WTC11 (cell line): ENCODE results near the gene SLC22A7. TPM values are rescaled to one million over a fixed set of nuclear protein-coding genes. Genes with fewer than 3 reads are reported as not detected.

Experiments
- ATAC-seq: fragments of 200-7000 bp; cut with Tn5 transposase; 2 replicates; pipeline ENCODE4 v1.10.0; 2021; ENCODE audit warnings: mild to moderate bottlenecking, moderate library complexity
- CTCF ChIA-PET: fragments of 300-600 bp; sonication (Branson Sonifier 250); formaldehyde crosslinking; loops from one replicate; lab custom pipeline; 2021; ENCODE audit warnings: antibody characterized with exemption; lab: Charles Lee
- POLR2A ChIA-PET: fragments of 350-600 bp; sonication (Branson Sonifier 250); formaldehyde crosslinking; loops from one replicate; lab custom pipeline; 2021; ENCODE audit warnings: antibody characterized with exemption; lab: Charles Lee
- DNase-seq: peaks from one replicate; pipeline ENCODE4 v3.0.0; 2021; ENCODE audit warnings: low spot score
- H3K27ac Mint-ChIP-seq: 2 replicates; pipeline ENCODE4 v1.8.0; 2021; ENCODE audit warnings: mixed read lengths
- H3K27me3 Mint-ChIP-seq: 2 replicates; pipeline ENCODE4 v1.8.0; 2021; ENCODE audit warnings: low read depth, mild to moderate bottlenecking, moderate library complexity, mixed read lengths
- H3K36me3 Mint-ChIP-seq: 2 replicates; pipeline ENCODE4 v1.8.0; 2021; ENCODE audit warnings: mixed read lengths
- H3K4me1 Mint-ChIP-seq: 2 replicates; pipeline ENCODE4 v1.8.0; 2022; ENCODE audit warnings: mixed read lengths
- H3K4me3 Mint-ChIP-seq: 2 replicates; pipeline ENCODE4 v1.8.0; 2021; ENCODE audit warnings: mild to moderate bottlenecking, moderate library complexity, mixed read lengths
- H3K9me3 Mint-ChIP-seq: 2 replicates; pipeline ENCODE4 v1.8.0; 2021; ENCODE audit warnings: mixed read lengths
- CBFB ChIP-seq: sonication (generic); formaldehyde crosslinking; IDR thresholded peaks from 2 replicates; pipeline ENCODE4 v1.8.1; 2022; ENCODE audit warnings: mild to moderate bottlenecking, low read depth, missing genetic modification reagents
- ESRRA ChIP-seq: sonication (generic); formaldehyde crosslinking; IDR thresholded peaks from 2 replicates; pipeline ENCODE4 v1.8.1; 2022; ENCODE audit warnings: mild to moderate bottlenecking, missing genetic modification reagents, borderline replicate concordance
- ETV6 ChIP-seq: sonication (generic); formaldehyde crosslinking; IDR thresholded peaks from 2 replicates; pipeline ENCODE4 v1.8.1; 2022; ENCODE audit warnings: mild to moderate bottlenecking, missing genetic modification reagents
- HMGA2 ChIP-seq: fragments of 250-450 bp; sonication (Bioruptor Pico); IDR thresholded peaks from 2 replicates; pipeline ENCODE4 v1.4.0; 2021; ENCODE audit warnings: mild to moderate bottlenecking, moderate library complexity
- MXD4 ChIP-seq: fragments of 250-450 bp; sonication (Bioruptor Pico); IDR thresholded peaks from 2 replicates; pipeline ENCODE4 v1.8.0; 2021; ENCODE audit warnings: mild to moderate bottlenecking, moderate library complexity, borderline replicate concordance
- OVOL2 ChIP-seq: fragments of 250-450 bp; sonication (Bioruptor Pico); IDR thresholded peaks from 2 replicates; pipeline ENCODE4 v1.9.0; 2021; ENCODE audit warnings: mild to moderate bottlenecking, borderline replicate concordance
- ZNF317 ChIP-seq: sonication (generic); formaldehyde crosslinking; IDR thresholded peaks from 2 replicates; pipeline ENCODE4 v1.8.1; 2023; ENCODE audit warnings: low read depth, mild to moderate bottlenecking, moderate library complexity, missing genetic modification reagents, borderline replicate concordance
- total RNA-seq: library from RNA; stranded (reverse); gene quantifications from 3 replicates; pipeline ENCODE4 v1.2.3, GENCODE V29; 2021
- TF ChIP-seq, protein P1 (sequence below): sonication (generic); formaldehyde crosslinking; IDR thresholded peaks from 2 replicates; pipeline ENCODE4 v1.8.1; 2023; ENCODE audit warnings: mild to moderate bottlenecking, missing genetic modification reagents, moderate library complexity
- TF ChIP-seq, protein P2 (sequence below): sonication (generic); formaldehyde crosslinking; IDR thresholded peaks from 2 replicates; pipeline ENCODE4 v1.8.1; 2022; ENCODE audit warnings: low read depth, mild to moderate bottlenecking, moderate library complexity, missing genetic modification reagents, borderline replicate concordance
- TF ChIP-seq, protein P3 (sequence below): sonication (generic); formaldehyde crosslinking; IDR thresholded peaks from 2 replicates; pipeline ENCODE4 v1.8.1; 2022; ENCODE audit warnings: missing genetic modification reagents, borderline replicate concordance
- TF ChIP-seq, protein P4 (sequence below): fragments of 250-450 bp; sonication (Bioruptor Pico); IDR thresholded peaks from 2 replicates; pipeline ENCODE4 v1.9.0; 2021; ENCODE audit warnings: mild to moderate bottlenecking, borderline replicate concordance
- TF ChIP-seq, protein P5 (sequence below): sonication (generic); formaldehyde crosslinking; IDR thresholded peaks from 2 replicates; pipeline ENCODE4 v1.8.1; 2023; ENCODE audit warnings: mild to moderate bottlenecking, missing genetic modification reagents, moderate library complexity
- TF ChIP-seq, protein P6 (sequence below): sonication (generic); formaldehyde crosslinking; conservative IDR thresholded peaks from 2 replicates; pipeline ENCODE4 v1.8.1; 2022; ENCODE audit warnings: mild to moderate bottlenecking, missing genetic modification reagents
- TF ChIP-seq, protein P7 (sequence below): sonication (generic); formaldehyde crosslinking; IDR thresholded peaks from 2 replicates; pipeline ENCODE4 v1.8.1; 2023; ENCODE audit warnings: mild to moderate bottlenecking, moderate library complexity, missing genetic modification reagents
- TF ChIP-seq, protein P8 (sequence below): fragments of 250-450 bp; sonication (Bioruptor Pico); IDR thresholded peaks from 2 replicates; pipeline ENCODE4 v1.9.0; 2021; ENCODE audit warnings: mild to moderate bottlenecking
- TF ChIP-seq, protein P9 (sequence below): sonication (generic); formaldehyde crosslinking; IDR thresholded peaks from 2 replicates; pipeline ENCODE4 v1.8.0; 2023; ENCODE audit warnings: missing genetic modification reagents, mild to moderate bottlenecking, borderline replicate concordance

SLC22A7 gene
- total RNA-seq, 1 experiment from 2014 or later = not detected

DNA sequence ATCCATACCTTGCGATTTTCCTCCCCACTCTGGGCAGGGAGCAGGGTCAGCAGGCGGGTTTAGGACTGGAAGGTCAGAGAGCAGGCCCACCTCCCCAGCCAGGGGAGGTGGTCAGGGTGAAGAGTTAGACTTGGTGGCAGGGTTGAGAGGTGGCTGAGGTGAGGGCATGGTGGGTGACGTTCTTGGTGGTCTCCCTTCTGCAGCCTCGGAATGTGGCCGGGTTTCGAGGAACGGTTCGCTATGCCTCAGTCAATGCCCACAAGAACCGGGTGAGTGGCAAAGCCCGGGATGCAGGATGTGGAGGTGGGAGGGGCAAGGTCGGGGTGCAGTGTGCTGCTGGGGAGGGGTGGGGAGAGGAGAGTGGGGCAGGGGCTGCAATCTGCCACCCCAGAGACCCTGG, 43.2 kb upstream of the SLC22A7 start:
- peaks cover 7% of the 10 kb centered on the region for H3K27me3 Mint-ChIP-seq
- ChIA-PET CTCF (interaction anchor here (1.1 to 1.8 kb wide), 2 partner anchors 9 to 53 kb away, joined by 3 to 5 read pairs; partner anchors contain the start of gene CRIP3), POLR2A (no interaction called here)
- peaks cover 26% of the 10 kb centered on the region for H3K4me1 Mint-ChIP-seq
- DNase-seq (no peak), ATAC-seq (no peak)
- H3K27ac Mint-ChIP-seq = no peak overlapping the region
- H3K9me3 Mint-ChIP-seq = no peaks in the 10 kb centered on the region
- no peaks in the 10 kb centered on the region for H3K36me3 Mint-ChIP-seq
- H3K4me3 Mint-ChIP-seq = no peak overlapping the region
- TF ChIP-seq, protein P1, sequence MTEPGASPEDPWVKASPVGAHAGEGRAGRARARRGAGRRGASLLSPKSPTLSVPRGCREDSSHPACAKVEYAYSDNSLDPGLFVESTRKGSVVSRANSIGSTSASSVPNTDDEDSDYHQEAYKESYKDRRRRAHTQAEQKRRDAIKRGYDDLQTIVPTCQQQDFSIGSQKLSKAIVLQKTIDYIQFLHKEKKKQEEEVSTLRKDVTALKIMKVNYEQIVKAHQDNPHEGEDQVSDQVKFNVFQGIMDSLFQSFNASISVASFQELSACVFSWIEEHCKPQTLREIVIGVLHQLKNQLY = no peak
- TF ChIP-seq, protein P2, sequence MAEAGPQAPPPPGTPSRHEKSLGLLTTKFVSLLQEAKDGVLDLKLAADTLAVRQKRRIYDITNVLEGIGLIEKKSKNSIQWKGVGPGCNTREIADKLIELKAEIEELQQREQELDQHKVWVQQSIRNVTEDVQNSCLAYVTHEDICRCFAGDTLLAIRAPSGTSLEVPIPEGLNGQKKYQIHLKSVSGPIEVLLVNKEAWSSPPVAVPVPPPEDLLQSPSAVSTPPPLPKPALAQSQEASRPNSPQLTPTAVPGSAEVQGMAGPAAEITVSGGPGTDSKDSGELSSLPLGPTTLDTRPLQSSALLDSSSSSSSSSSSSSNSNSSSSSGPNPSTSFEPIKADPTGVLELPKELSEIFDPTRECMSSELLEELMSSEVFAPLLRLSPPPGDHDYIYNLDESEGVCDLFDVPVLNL (CRISPR knock-in tag) = no peak
- TF ChIP-seq, protein P3, sequence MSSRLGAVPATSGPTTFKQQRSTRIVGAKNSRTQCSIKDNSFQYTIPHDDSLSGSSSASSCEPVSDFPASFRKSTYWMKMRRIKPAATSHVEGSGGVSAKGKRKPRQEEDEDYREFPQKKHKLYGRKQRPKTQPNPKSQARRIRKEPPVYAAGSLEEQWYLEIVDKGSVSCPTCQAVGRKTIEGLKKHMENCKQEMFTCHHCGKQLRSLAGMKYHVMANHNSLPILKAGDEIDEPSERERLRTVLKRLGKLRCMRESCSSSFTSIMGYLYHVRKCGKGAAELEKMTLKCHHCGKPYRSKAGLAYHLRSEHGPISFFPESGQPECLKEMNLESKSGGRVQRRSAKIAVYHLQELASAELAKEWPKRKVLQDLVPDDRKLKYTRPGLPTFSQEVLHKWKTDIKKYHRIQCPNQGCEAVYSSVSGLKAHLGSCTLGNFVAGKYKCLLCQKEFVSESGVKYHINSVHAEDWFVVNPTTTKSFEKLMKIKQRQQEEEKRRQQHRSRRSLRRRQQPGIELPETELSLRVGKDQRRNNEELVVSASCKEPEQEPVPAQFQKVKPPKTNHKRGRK = no peak
- TF ChIP-seq MXD4 (no peak), CBFB (CRISPR knock-in tag) (no peak), OVOL2 (CRISPR knock-in tag) (no peak), HMGA2 (CRISPR knock-in tag) (no peak), ZNF317 (CRISPR knock-in tag) (no peak), ETV6 (CRISPR knock-in tag) (no peak), ESRRA (CRISPR knock-in tag) (no peak)
- TF ChIP-seq, protein P4, sequence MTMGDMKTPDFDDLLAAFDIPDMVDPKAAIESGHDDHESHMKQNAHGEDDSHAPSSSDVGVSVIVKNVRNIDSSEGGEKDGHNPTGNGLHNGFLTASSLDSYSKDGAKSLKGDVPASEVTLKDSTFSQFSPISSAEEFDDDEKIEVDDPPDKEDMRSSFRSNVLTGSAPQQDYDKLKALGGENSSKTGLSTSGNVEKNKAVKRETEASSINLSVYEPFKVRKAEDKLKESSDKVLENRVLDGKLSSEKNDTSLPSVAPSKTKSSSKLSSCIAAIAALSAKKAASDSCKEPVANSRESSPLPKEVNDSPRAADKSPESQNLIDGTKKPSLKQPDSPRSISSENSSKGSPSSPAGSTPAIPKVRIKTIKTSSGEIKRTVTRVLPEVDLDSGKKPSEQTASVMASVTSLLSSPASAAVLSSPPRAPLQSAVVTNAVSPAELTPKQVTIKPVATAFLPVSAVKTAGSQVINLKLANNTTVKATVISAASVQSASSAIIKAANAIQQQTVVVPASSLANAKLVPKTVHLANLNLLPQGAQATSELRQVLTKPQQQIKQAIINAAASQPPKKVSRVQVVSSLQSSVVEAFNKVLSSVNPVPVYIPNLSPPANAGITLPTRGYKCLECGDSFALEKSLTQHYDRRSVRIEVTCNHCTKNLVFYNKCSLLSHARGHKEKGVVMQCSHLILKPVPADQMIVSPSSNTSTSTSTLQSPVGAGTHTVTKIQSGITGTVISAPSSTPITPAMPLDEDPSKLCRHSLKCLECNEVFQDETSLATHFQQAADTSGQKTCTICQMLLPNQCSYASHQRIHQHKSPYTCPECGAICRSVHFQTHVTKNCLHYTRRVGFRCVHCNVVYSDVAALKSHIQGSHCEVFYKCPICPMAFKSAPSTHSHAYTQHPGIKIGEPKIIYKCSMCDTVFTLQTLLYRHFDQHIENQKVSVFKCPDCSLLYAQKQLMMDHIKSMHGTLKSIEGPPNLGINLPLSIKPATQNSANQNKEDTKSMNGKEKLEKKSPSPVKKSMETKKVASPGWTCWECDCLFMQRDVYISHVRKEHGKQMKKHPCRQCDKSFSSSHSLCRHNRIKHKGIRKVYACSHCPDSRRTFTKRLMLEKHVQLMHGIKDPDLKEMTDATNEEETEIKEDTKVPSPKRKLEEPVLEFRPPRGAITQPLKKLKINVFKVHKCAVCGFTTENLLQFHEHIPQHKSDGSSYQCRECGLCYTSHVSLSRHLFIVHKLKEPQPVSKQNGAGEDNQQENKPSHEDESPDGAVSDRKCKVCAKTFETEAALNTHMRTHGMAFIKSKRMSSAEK = no peak
- TF ChIP-seq, protein P5, sequence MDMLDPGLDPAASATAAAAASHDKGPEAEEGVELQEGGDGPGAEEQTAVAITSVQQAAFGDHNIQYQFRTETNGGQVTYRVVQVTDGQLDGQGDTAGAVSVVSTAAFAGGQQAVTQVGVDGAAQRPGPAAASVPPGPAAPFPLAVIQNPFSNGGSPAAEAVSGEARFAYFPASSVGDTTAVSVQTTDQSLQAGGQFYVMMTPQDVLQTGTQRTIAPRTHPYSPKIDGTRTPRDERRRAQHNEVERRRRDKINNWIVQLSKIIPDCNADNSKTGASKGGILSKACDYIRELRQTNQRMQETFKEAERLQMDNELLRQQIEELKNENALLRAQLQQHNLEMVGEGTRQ (CRISPR knock-in tag) = no peak
- TF ChIP-seq, protein P6, sequence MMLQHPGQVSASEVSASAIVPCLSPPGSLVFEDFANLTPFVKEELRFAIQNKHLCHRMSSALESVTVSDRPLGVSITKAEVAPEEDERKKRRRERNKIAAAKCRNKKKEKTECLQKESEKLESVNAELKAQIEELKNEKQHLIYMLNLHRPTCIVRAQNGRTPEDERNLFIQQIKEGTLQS (CRISPR knock-in tag) = no peak
- TF ChIP-seq, protein P7, sequence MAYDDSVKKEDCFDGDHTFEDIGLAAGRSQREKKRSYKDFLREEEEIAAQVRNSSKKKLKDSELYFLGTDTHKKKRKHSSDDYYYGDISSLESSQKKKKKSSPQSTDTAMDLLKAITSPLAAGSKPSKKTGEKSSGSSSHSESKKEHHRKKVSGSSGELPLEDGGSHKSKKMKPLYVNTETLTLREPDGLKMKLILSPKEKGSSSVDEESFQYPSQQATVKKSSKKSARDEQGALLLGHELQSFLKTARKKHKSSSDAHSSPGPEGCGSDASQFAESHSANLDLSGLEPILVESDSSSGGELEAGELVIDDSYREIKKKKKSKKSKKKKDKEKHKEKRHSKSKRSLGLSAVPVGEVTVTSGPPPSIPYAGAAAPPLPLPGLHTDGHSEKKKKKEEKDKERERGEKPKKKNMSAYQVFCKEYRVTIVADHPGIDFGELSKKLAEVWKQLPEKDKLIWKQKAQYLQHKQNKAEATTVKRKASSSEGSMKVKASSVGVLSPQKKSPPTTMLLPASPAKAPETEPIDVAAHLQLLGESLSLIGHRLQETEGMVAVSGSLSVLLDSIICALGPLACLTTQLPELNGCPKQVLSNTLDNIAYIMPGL (CRISPR knock-in tag) = no peak
- TF ChIP-seq, protein P8, sequence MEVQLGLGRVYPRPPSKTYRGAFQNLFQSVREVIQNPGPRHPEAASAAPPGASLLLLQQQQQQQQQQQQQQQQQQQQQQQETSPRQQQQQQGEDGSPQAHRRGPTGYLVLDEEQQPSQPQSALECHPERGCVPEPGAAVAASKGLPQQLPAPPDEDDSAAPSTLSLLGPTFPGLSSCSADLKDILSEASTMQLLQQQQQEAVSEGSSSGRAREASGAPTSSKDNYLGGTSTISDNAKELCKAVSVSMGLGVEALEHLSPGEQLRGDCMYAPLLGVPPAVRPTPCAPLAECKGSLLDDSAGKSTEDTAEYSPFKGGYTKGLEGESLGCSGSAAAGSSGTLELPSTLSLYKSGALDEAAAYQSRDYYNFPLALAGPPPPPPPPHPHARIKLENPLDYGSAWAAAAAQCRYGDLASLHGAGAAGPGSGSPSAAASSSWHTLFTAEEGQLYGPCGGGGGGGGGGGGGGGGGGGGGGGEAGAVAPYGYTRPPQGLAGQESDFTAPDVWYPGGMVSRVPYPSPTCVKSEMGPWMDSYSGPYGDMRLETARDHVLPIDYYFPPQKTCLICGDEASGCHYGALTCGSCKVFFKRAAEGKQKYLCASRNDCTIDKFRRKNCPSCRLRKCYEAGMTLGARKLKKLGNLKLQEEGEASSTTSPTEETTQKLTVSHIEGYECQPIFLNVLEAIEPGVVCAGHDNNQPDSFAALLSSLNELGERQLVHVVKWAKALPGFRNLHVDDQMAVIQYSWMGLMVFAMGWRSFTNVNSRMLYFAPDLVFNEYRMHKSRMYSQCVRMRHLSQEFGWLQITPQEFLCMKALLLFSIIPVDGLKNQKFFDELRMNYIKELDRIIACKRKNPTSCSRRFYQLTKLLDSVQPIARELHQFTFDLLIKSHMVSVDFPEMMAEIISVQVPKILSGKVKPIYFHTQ = no peak
- TF ChIP-seq, protein P9, sequence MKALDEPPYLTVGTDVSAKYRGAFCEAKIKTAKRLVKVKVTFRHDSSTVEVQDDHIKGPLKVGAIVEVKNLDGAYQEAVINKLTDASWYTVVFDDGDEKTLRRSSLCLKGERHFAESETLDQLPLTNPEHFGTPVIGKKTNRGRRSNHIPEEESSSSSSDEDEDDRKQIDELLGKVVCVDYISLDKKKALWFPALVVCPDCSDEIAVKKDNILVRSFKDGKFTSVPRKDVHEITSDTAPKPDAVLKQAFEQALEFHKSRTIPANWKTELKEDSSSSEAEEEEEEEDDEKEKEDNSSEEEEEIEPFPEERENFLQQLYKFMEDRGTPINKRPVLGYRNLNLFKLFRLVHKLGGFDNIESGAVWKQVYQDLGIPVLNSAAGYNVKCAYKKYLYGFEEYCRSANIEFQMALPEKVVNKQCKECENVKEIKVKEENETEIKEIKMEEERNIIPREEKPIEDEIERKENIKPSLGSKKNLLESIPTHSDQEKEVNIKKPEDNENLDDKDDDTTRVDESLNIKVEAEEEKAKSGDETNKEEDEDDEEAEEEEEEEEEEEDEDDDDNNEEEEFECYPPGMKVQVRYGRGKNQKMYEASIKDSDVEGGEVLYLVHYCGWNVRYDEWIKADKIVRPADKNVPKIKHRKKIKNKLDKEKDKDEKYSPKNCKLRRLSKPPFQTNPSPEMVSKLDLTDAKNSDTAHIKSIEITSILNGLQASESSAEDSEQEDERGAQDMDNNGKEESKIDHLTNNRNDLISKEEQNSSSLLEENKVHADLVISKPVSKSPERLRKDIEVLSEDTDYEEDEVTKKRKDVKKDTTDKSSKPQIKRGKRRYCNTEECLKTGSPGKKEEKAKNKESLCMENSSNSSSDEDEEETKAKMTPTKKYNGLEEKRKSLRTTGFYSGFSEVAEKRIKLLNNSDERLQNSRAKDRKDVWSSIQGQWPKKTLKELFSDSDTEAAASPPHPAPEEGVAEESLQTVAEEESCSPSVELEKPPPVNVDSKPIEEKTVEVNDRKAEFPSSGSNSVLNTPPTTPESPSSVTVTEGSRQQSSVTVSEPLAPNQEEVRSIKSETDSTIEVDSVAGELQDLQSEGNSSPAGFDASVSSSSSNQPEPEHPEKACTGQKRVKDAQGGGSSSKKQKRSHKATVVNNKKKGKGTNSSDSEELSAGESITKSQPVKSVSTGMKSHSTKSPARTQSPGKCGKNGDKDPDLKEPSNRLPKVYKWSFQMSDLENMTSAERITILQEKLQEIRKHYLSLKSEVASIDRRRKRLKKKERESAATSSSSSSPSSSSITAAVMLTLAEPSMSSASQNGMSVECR (CRISPR knock-in tag) = no peak
